ENCODE measurements around the gene UCN3.
"Not testable (repeated sequence)": the region's sequence is repeated elsewhere in the genome, so short reads cannot be mapped to it uniquely, and the experiment has no call there.

Gene UCN3

GRCh38 chr10:5369362-5370158 lies 4.8 kb downstream of the UCN3 start:
- no peak for DNase-seq

GRCh38 chr10:5370493-5371352 lies 6.0 kb downstream of the UCN3 start:
- no peak for DNase-seq

- DNase-seq: no peak
Measured at GRCh38 chr10:5373307-5373706, 8.5 kb downstream of the UCN3 start.

GRCh38 chr10:5373891-5374611 lies 9.3 kb downstream of the UCN3 start:
- DNase-seq: no peak

GRCh38 chr10:5376450-5376849 lies 11.7 kb downstream of the UCN3 start:
- no peak for DNase-seq

GRCh38 chr10:5379202-5379601 lies 14.4 kb downstream of the UCN3 start:
- DNase-seq: not testable (repeated sequence)

- not testable (repeated sequence) for DNase-seq
Measured at GRCh38 chr10:5380395-5380794, 15.6 kb downstream of the UCN3 start.

- DNase-seq: no peak
Measured at GRCh38 chr10:5381187-5381586, 16.4 kb downstream of the UCN3 start.

GRCh38 chr10:5385224-5385623 lies 20.5 kb downstream of the UCN3 start:
- no peak for DNase-seq

- no peak for DNase-seq
Measured at GRCh38 chr10:5387169-5387568, 22.4 kb downstream of the UCN3 start.

GRCh38 chr10:5390607-5391205 lies 25.9 kb downstream of the UCN3 start:
- no peak for DNase-seq

- DNase-seq: no peak
Measured at GRCh38 chr10:5391790-5392189, 27.0 kb downstream of the UCN3 start.

- no peak for DNase-seq
Measured at GRCh38 chr10:5393529-5393928, 28.8 kb downstream of the UCN3 start.

GRCh38 chr10:5395168-5395567 lies 30.4 kb downstream of the UCN3 start:
- no peak for DNase-seq

- no peak for DNase-seq
Measured at GRCh38 chr10:5396556-5397300, 32.0 kb downstream of the UCN3 start.

GRCh38 chr10:5399332-5399731 lies 34.6 kb downstream of the UCN3 start:
- DNase-seq: no peak

GRCh38 chr10:5400468-5401240 lies 35.9 kb downstream of the UCN3 start:
- DNase-seq: no peak

- DNase-seq: no peak
Measured at GRCh38 chr10:5402798-5403197, 38.0 kb downstream of the UCN3 start.

- DNase-seq: no peak
Measured at GRCh38 chr10:5404208-5405041, 39.7 kb downstream of the UCN3 start, which contains the start of gene TUBAL3. TUBAL3 (minus strand) TSS chr10:5404828; CDS start chr10:5404792, 36 bp downstream.

- no peak for DNase-seq
Measured at GRCh38 chr10:5406918-5407317, 42.2 kb downstream of the UCN3 start.
